NCI-H1694 treated with DMSO at 0.1 percent for 48 hours (cell line): ENCODE measurements around the gene LACRT.
A peak's percentile ranks its signal among the peaks of the same experiment; 100 is the strongest.
"Not testable (repeated sequence)": the region's sequence is repeated elsewhere in the genome, so short reads cannot be mapped to it uniquely, and the experiment has no call there.

Source experiments
- DNase-seq: peaks from one replicate; lab custom pipeline; 2025; lab: John Stamatoyannopoulos, UW

Gene LACRT

DNA sequence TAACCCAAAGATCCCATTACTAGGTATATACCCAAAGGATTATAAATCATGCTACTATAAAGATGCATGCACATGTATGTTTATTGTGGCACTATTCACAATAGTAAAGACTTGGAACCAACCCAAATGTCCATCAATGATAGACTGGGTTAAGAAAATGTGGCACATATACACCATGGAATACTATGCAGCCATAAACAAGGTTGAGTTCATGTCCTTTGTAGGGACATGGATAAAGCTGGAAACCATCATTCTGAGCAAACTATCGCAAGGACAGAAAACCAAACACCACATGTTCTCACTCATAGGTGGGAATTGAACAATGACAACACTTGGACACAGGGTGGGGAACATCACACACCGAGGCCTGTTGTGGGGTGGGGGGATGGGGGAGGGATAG lies 4.4 kb upstream of the LACRT start:
- DNase-seq: not testable (repeated sequence)

DNA sequence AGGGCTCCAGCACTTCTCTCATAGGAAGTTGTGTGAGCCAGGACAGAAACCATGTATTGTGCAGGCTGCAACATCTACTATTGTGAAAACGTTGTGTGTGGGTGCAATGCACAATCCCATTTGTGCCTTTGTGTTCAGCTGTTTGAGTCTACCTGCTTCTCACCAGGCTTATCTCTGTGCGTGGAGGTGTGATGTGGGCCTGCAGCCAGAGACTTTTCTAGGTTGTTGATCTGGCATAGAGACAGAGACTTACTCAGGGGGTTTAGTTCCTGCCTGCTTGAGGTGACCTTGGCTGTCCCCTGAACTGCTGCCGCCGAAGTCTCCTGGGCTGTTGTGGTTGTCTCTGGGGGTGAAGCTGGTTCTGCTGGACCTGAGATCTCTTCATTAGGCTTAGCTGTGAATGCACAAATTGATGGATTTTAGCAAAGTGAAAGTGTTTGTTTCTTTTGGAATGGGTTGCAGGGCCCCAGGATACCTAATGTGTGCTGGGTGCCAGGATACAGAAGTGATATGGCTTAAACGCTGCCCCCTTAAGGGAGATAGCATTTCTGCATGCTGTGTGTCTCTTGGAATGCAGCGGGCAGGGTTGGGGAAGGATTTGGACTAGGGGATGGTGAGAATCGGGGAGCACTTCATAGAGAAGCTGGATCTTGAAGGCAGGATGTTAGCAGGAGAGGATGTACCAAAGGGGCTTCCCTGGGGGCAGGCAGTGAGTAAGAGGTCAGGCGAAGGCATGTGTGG lies 2.5 kb downstream of the LACRT start:
- no peak for DNase-seq

DNA sequence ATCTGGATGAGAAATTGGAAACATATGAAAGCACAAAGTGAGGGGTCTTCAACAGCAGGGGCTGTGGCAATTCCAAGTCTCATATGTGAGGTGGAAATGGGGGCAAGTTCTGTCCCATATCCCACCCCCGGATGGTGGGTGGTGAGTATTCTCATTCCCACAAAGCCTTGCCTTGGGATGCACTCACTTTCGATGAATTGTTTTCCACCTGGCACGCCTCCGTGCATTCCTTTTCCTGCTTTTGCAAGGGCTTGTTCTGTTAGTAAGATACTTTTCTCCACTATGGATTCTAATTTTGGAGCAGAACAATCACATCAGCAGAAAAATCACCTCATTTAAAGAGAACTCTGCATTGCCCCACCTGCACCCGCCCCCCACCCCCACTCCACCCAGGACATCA lies 3.1 kb downstream of the LACRT start:
- no peak for DNase-seq

DNA sequence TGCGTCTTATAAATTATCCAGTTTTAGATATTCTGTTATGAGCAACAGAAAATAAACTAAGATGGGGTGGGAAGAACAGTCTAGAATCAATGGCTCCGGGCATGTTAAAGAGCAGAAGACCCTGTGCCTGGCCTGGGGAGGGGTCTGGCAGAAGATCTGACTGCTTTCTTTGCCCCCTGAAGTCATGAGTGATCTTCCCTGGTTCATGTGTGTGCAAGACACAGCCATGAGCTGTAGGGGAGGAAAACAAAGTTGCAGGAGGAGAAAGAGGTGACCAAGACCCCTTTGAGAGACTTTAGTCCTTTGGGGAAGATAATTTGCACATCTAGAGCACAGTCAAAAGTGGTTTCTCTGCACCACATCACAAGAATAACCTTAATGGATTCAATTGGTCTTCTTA lies 4.8 kb downstream of the LACRT start:
- DNase-seq: no peak

DNA sequence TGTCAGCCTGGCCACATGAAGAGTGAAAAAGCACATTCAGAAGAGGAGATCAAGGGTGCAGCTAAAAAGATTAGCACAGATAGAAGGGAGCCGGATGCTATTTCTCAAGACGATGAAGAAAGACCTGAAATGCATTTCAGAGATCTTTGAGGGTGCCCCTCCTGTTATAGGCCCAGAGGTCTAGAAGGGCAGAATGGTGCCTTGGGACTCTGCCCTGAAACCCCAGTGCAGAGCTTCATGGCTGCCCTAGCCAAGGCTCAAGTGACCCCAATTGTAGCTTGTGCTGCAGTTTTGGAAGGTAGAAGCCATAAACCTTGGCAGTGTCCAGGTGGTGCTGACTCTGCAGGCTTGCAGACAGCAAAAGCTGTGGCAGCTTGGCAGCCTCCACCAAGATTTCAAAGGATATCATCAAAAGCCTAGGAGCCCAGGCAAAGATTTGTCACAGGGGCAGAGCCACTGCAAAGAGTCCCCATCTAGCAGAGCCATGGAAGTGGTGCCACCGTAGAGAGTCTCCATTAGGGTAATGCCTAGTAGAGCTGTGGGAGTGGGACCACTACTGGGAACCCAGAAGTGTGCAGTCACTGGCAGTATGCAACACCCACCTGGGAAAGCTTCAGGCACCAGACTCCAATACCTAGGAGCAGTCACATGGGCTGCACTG lies 6.4 kb downstream of the LACRT start:
- DNase-seq: no peak

DNA sequence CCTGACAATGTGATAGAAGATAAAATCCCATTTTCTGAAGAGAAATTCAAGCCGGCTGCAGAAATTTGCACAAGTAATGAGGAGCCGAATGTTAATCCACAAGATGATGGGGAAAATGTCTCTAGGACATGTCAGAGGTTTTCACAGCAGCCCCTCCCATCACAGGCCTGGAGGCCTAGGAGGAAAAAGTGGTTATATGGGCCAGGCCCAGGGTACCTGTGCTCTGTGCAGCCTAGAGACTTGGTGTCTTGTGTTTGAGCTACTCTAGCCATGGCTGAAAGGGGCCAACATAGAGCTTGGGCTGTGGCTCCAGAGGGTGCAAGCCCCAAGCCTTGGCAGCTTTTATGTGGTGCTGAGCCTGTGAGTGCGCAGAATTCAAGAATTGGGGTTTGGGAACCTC lies 7.4 kb downstream of the LACRT start:
- no peak for DNase-seq

DNA sequence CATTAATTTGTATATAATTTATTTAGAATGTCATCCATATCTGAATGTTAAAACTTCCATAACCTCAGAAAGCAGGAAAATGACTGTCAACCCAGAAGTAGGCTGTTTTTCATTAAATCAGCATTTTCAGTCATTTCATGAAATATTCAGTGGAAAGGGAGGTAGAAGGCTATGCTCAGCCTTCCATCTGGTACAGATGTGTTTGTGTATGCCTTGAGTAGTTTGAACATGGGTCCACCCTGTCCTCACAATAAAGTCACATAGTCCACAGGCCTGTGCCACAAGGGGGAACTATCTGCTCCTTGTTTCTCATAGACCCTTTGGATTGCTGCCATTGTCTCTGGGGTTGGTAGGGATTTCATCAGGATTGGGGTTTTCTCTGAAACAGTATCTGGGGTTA lies 9.1 kb downstream of the LACRT start:
- DNase-seq: no peak

DNA sequence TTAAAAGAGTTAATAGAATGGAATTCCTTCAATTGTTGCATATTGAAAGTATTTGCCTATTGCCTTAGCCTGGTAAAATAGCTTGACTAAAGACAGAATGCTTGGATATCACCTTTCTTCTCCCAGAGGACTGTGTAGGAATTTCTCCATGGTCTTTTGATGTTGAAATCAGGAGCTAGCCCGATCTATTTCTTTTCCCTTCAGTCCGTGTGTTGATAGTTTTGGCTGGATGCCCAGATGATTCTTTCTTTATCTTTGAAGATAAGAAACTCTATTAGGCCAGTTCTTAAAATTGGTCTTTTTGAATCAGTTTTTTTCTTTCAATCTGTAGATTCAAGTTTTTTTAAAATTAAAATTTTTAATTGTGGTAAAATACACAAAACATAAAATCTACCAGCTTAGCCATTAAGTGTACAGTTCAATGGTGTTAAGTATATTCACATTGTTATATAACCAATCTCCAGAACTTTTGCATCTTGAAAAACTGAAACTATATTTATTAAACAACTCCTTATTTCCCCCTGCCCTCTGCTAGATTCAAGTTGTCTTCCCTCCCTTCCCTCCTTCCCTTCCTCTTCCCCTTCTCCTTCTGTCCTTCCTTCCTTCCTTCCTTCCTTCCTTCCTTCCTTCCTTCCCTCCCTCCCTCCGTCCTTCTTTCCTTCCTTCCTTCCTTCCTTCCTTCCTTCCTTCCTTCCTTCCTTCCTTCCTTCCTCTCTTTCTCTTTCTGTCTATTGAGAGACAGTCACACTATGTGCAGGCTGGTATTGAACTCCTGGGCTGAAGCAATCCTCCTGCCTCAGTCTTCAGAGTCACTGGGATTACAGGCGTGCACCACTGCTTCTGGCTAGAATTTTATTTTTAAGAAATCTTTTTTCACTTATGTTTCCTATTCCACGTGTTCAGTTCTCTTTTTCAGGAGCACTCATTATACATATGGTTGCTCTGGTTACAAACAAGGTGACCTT lies 10.1 kb downstream of the LACRT start:
- no peak for DNase-seq

DNA sequence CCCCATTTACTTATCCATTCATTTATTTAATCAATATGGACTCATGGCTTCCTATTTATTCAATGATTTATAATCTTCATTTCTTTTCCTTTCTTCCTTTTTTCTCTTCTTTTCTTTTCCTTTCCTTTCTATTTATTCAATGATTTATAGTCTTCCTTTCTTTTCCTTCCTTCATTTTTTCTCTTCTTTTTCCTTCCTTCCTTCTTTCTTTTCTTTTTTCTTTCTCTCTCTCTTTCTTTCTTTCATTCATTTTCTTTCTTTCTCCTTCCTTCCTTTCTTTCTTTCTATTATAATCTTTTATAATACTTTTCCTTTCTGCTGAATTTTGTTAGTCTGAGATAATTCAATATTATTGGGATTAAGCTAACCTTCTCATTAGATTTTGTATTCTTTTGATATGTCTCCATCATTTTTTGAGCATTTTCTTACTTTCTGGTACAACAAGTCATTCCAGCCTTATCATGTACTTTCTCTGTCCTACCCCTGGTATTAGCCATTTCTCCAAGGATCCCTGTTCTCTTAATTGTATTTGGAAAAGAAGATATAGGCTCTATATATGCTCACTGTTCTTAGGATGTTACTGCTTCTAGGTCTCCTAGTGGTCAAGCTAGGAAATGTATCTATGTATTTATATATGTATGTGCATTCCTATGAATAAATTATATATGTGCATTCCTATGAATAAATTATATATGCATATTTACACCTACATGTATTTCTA lies 12.1 kb downstream of the LACRT start:
- DNase-seq: no peak

DNA sequence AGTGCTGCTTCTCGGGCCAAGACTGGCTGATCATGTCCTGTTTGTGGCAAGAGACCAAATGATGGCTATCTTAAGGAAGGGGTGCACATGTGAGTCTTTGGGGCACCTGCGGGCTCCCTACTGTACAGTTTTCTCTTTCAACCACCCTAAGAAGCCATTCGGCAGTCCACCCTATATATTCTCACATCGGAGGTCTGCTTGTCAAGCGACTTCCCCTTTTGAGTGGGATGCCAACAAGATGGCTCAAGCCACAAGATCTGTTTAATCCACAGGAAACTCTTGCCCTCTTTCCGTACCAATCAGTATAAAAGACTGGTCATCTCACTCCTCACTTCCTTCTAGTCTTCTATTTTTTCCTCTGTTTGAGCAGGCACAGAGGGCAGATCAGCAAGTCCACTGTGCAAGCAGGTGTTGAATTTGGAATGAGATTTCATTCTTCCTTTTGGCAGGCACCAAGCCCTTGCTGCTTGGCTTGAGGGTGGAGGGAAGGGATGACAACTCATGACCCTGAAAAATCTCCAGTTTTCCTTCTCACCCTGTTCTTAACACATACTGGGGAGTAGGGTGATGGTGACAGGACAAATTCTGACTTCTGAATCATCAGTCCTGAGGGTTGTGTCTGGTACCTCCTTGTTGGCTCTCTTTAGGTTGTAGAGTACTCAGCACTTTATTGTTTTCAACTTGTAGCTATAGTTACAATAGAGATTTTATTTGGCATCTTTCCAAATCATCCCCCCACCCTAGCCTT lies 17.6 kb downstream of the LACRT start:
- no peak for DNase-seq

DNA sequence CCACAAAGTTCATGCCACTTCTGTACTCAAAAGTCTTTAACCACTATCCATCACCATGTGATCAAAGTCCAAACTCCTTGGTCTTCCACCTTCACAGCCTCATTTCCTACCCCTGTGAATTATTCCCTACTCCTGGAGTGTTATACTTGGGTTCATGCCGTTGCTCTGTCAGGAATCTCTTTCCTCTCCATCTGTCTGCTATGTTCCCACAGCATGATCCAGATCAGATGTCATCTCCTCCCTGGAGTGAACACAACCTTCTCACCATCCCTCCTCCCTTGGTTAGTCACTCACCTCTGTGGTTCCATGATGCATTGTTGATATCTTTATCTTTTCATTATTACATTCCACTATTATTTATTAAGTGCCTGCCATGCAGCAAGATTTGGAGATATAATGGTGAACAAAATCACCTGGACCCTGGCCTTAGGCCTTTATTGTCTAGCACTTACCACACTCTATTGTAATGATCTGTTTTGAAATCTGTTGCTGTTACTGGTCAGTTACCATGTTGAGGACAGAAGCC lies 22.4 kb downstream of the LACRT start:
- no peak for DNase-seq

DNA sequence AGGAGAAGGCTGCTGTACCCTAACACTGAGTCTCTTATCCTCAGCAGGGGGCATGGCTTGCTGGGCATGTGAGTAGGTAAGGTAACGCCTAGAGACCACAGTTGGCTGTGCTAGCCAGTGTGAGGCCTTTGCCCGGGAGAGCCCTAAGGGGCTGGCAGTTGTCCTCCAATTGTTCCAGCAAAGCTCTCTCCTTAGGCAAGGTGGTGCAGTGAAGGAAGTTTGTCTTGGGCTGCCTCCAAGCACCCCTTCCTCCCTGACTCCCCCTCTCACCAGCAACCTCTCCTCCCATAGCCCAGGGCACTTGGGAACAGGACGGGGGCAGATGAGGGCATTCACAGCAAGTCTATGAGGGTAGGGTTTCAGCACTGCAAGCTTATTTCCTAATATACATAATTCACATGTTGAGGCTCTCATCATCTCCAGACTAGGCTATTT lies 23.0 kb downstream of the LACRT start:
- no peak for DNase-seq

DNA sequence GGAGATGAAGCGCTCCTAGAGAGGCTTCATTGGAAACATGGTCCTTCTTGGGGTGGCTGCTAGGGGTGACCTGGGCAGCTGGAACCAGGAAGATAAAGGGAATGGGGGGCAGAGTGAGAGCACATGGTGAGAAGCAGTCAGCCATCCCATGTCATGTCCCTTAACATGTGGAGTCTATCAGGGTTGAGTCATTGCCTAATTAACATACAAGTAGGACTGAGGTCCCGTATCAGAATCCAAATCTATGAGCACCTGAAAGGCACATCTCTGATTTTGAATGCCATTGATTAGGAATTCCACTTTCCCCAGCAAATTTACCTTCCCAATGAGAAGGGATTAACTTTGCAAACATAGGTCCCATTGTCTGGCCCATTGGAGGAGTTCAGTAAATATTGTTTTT lies 25.9 kb downstream of the LACRT start:
- DNase-seq: no peak

DNA sequence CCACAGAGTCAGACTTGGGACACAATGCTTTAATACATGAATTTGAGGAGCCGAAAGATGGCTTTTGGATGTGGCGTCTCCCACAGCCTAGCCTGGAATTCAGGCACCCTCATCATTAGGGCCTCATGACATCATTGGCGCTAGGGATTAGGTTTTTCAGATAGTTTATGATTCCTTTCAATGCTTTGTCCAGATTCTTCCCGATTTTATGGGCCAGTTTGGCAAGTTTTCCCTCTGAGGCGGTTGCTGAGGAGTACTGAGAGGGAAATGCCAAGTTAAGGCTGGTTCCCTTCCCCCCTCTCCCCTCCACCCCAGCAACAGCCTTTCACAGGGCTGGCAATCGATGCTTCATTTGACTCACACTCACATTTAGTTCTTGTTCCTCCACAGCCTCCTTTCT lies 26.5 kb downstream of the LACRT start:
- no peak for DNase-seq

DNA sequence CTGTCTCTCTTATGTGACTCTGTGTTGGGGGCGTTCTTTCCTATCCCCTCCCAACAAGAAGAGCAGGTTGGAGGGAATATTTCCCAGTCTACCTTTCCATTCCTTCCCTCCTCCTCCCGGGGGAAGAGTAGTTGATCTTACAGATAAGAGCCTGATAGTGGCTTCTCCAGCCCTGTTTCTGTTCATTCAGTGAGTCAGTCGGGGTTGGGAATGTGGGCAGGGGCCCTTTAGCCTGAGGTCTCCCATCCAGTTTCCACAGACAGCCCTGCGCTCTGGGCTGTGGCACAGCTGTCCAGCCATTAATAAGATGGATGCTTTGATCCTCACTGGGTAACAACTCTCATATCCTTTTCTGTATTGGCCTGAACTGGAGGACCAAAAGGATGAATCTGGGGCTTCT lies 28.1 kb downstream of the LACRT start:
- DNase-seq: no peak

DNA sequence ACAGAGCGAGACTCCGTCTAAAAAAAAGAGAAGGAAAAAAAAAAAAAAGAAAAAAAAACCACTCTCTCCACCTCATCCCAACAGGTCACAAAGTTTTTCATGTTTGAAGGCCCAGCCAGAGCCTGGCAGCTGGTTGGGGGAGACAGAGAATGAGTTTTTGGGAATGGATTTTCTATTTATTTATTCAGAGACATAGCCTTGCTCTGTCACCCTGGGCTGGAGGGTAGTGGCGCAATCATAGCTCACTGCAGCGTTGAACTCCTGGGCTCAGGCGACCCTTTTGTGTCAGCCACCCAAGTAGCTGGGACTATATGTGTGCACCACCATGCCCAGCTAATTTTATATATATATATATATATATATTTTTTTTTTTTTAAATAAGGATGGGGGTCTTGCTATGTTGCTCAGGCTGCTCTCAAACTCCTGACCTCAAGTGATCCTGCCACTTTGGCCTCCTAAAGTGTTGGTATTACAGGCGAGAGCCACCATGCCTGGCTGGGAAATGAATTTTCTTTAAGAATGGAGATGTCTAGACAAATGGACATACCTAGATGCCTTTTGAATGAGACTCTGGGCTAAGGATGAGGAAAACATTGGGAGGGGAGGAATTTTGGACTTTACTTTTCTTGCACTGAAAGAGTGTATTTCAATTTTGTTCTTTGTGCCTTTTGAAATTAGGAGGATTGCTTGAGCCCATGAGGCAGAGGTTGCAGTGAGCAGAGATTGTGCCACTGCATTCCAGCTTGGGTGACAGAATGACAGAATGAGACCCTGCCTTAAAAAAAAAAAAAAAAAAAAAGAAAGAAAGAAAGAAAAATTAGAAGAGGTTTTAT lies 29.3 kb downstream of the LACRT start:
- DNase-seq: no peak

DNA sequence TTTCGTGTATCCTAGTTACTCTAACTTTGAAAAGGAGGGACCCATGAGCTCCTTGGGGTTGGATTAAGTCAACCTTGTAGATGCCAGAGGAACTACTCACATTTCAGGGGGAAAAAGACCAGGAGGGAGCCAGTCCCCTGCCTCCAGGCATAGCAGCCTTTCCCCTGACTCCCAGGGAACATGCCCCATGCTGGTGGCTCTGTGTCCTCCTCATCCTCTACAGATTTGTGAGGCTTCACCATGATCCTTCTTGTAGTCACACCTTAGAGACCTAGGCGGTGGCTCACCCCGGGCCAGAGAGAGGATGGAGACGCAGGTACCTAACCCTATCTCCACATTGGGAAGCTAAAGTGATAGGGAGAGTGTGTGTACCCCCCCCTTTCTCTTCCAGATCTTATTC lies 30.3 kb downstream of the LACRT start:
- no peak for DNase-seq

DNA sequence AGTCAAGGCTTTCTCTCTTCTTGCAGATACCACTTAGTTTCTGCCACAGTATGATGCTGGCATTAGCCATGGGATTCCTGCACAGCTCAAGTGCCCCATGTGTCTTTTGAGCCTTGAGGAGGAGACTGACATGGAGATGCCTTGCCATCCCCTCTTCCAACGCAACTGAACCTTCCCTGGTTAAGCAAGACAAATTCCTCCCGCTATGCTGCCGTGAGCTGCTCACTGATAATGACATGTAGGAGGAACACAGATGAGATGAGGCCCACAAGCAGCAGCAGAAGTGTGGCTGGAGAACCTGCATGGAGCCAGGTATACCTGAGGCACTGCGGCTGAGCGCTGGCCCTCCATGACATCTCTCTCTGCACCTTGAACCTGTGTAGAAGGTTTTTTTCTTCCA lies 30.8 kb downstream of the LACRT start:
- no peak for DNase-seq

DNA sequence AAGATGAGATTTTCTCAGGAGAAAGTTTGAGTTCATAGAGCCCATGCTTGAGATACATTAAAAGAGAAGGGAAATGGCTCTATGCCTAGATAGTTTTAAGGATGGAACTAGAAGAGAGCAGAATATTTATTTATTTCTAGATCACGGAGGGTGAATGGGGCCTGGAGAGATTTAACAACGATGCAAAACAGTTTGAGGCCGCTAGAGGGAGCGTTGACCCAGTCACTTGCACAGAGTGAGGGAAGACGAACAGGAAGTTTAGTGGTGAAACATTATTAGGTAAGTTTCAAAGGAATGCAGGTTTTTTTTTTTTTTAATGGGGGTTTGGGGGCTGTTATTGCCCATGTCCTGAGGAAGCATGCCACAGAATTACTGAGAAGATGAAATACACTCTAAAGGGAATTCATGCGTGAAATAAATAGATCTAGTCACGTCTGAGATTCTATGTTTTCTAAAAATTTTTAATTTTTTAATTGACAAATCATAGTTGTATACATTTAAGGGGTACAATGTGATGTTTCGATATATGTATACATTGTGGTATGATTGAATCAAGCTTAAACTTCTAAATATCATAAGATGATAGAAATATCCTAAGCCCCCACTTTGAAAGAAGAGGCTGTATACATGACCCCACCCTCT lies 31.4 kb downstream of the LACRT start:
- DNase-seq: peak; percentile 39

DNA sequence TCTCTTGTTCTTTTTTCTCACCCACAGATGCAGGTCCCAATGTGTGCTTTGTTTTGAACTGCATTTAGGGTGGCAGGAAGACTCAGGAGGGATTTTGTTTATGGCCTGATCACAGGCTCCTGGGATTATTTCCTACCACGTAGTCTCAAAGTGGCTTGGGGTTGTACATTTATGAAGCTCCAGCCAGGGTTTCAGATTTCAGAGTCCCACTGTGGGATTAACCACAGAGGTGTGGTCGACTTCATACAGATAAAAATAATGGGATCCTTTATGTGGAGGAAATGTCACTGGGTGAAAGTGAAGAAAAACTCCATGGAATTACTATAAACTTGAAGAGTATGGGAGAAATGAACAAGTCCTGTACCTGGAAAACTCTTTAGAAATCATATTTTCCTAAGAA lies 32.0 kb downstream of the LACRT start:
- DNase-seq: no peak
